AG04450 (cell line): ENCODE measurements around the gene ABHD12. TPM values are rescaled to one million over a fixed set of nuclear protein-coding genes. Genes with fewer than 3 reads are reported as not detected.
A peak's percentile ranks its signal among the peaks of the same experiment; 100 is the strongest.

Source experiments
- CTCF ChIA-PET: fragments of 300-600, 350-600 bp; formaldehyde crosslinking; extraction: SDS; loops from one replicate; lab custom pipeline; 2022; ENCODE audit warnings: antibody characterized with exemption, inconsistent platforms; lab: Charles Lee
- POLR2A ChIA-PET: fragments of 350-600 bp; formaldehyde crosslinking; extraction: SDS; loops from one replicate; lab custom pipeline; 2021; ENCODE audit warnings: antibody characterized with exemption, inconsistent platforms; lab: Yijun Ruan, JAX
- DNase-seq: peaks from one replicate; pipeline ENCODE4 v3.0.0-alpha.2; 2011; ENCODE audit warnings: low read depth, low spot score
- H3K27ac ChIP-seq: one replicate; pipeline ENCODE4 v1.5.1; 2012; ENCODE audit warnings: low read depth, low read length, control low read depth
- H3K27me3 ChIP-seq: one replicate; pipeline ENCODE4 v1.6.0; 2012; ENCODE audit warnings: low read length; ENCODE audit not compliant: control insufficient read depth, insufficient read depth
- H3K4me3 ChIP-seq: 2 replicates; pipeline ENCODE4 v1.5.1; 2011; ENCODE audit warnings: mild to moderate bottlenecking, low read depth, low read length, control low read depth
- H3K9me3 ChIP-seq: 2 replicates; pipeline ENCODE4 v1.5.1; 2012; ENCODE audit warnings: low read length; ENCODE audit not compliant: control insufficient read depth, insufficient read depth
- polyA plus RNA-seq: library from polyadenylated mRNA; depleted of rRNA; stranded (reverse); fragments of >200 nt; gene quantifications from 2 replicates; pipeline ENCODE4 v1.2.3, GENCODE V29; 2011
- TF ChIP-seq, protein P1 (sequence below): IDR thresholded peaks from 2 replicates; pipeline ENCODE4 v1.5.1; 2011; ENCODE audit warnings: low read depth, low read length, control low read depth, inconsistent platforms

The ABHD12 gene
- polyA plus RNA-seq, 1 experiment = 33.6 TPM

DNA sequence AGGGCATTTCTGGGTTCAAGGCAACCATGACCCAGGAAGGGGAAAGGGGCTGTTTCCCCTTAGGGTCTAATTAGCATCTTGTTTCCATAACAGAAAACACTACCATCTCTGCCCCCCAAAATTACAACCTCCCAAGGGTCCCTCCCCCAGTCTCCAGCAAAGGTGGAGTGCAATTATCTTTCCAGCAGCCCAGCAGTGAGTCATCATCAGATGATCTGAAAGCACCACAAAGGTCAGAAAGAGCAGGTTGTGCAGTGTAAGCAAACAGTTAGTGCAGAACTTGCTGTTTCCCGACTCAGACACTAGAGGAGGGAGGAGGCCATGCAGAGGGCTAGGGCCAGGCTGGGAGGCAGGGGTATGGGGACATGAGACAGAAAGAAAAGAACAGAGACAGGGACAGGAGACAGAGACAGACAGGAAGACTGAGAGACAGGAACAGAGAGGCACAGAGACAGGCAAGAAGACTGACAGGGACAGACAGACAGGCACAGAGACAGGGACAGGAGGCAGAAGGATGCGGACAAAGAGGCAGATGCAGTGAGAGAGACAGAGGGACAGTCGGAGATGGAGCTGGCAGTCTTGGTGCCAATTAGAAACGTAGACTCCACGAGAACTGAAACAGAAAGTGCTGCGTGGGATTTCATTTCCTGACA, 80.2 kb downstream of the ABHD12 start:
- peak overlapping the region; percentile 51 for H3K4me3 ChIP-seq
- H3K27me3 ChIP-seq = no peaks in the 10 kb centered on the region
- ChIA-PET POLR2A (interaction anchor here (0.7 to 1.6 kb wide), 7 partner anchors 9 to 97 kb away, joined by 3 to 6 read pairs (median 3); partner anchors contain the start of genes ABHD12 and GINS1), CTCF (interaction anchor here (0.7 to 4.8 kb wide), 5 partner anchors 32 to 88 kb away, joined by 3 to 42 read pairs (median 3); no protein-coding TSS in a partner anchor)
- TF ChIP-seq, protein P1, sequence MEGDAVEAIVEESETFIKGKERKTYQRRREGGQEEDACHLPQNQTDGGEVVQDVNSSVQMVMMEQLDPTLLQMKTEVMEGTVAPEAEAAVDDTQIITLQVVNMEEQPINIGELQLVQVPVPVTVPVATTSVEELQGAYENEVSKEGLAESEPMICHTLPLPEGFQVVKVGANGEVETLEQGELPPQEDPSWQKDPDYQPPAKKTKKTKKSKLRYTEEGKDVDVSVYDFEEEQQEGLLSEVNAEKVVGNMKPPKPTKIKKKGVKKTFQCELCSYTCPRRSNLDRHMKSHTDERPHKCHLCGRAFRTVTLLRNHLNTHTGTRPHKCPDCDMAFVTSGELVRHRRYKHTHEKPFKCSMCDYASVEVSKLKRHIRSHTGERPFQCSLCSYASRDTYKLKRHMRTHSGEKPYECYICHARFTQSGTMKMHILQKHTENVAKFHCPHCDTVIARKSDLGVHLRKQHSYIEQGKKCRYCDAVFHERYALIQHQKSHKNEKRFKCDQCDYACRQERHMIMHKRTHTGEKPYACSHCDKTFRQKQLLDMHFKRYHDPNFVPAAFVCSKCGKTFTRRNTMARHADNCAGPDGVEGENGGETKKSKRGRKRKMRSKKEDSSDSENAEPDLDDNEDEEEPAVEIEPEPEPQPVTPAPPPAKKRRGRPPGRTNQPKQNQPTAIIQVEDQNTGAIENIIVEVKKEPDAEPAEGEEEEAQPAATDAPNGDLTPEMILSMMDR = peak; percentile 84
- DNase-seq = peak; percentile 82
- no peaks in the 10 kb centered on the region; the same call in 1 of the 2 replicates for H3K9me3 ChIP-seq
- H3K27ac ChIP-seq = peak overlapping the region; percentile 98

- peak overlapping the region; percentile 7 for H3K4me3 ChIP-seq
- no peak for DNase-seq
- POLR2A ChIA-PET = interaction anchor here (0.7 to 1.6 kb wide), 8 partner anchors 8 to 98 kb away, joined by 3 to 6 read pairs (median 3); partner anchors contain the start of genes ABHD12 and GINS1
- peak overlapping the region; percentile 98 for H3K27ac ChIP-seq
- CTCF ChIA-PET = interaction anchor here (0.7 to 4.8 kb wide), 9 partner anchors 10 to 89 kb away, joined by 3 to 42 read pairs (median 3); partner anchors contain the start of gene PYGB
- no peaks in the 10 kb centered on the region; the same call in 1 of the 2 replicates for H3K9me3 ChIP-seq
- H3K27me3 ChIP-seq = no peaks in the 10 kb centered on the region
- TF ChIP-seq, protein P1 = no peak
These were observed 81.0 kb downstream of the ABHD12 start for GRCh38 chr20:25309395-25310267.

DNA sequence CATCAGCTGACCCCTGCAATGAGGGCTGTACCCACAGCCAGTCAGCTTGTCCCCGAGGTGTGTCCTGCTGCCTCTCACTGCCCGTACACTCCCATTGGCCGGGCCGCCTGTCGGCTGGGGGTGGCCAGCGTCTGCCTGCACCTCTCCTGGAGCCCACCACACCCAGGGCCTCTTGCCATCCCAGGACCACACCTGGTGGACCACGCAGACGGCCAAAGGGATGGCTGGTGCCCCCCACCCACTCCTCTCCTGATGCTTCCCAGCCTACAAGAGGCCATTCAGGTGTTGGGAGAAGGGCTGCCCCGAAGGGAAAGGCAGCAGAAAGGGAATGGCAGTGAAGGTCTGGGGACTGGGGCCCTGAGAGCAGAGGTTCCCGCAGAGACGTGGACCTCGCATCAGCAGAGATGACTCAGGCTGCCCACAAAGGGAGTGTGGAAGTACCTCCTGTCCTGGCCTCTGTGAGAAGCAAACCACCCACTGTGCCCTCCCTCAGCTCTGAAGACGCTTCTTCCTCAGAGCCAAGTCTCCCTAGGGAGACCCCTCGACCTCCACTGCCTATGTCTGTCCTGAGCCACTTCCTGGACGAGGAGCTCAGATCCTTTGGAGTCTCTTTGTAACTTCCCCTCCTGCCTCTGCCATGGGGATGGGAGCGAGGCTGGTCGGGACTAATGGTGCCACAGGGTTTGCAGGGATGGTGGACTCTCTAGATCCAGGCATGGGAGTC, 81.8 kb downstream of the ABHD12 start:
- no peak for DNase-seq

GRCh38 chr20:25308083-25308491, 82.5 kb downstream of the ABHD12 start:
- ChIA-PET POLR2A (no interaction called here), CTCF (interaction anchor here (2.1 to 4.8 kb wide), 2 partner anchors 8 to 90 kb away, joined by 9 to 42 read pairs; no protein-coding TSS in a partner anchor)
- no peaks in the 10 kb centered on the region; the same call in 1 of the 2 replicates for H3K9me3 ChIP-seq
- TF ChIP-seq, protein P1 = no peak
- no peaks in the 10 kb centered on the region for H3K27me3 ChIP-seq
- DNase-seq = no peak
- H3K27ac ChIP-seq = peak overlapping the region; percentile 98
- no peak overlapping the region for H3K4me3 ChIP-seq

More for the DNA sequence above, 81.8 kb downstream of the ABHD12 start:
- no peak overlapping the region for H3K4me3 ChIP-seq
- peak overlapping the region; percentile 98 for H3K27ac ChIP-seq
- TF ChIP-seq, protein P1 = no peak
- H3K9me3 ChIP-seq = no peaks in the 10 kb centered on the region; the same call in 1 of the 2 replicates
- ChIA-PET CTCF (interaction anchor here (0.9 to 4.8 kb wide), 4 partner anchors 9 to 90 kb away, joined by 3 to 42 read pairs (median 6); partner anchors contain the start of gene PYGB), POLR2A (interaction anchor here (1.2 to 1.6 kb wide), 3 partner anchors 52 to 89 kb away, joined by 3 read pairs; no protein-coding TSS in a partner anchor)
- no peaks in the 10 kb centered on the region for H3K27me3 ChIP-seq
